22Rv1 (cell line): ENCODE data around the gene FAM83G.
"Not testable (repeated sequence)": the region's sequence is repeated elsewhere in the genome, so short reads cannot be mapped to it uniquely, and the experiment has no call there.

ENCODE experiments used
- CTCF ChIP-seq: fragments of 450-650 bp; IDR thresholded peaks from 2 replicates; pipeline ENCODE4 v1.5.1; 2017; ENCODE audit warnings: mild to moderate bottlenecking
- ZFX ChIP-seq: fragments of 450-650 bp; IDR thresholded peaks from 2 replicates; pipeline ENCODE4 v1.6.1; 2017; ENCODE audit warnings: antibody characterized with exemption, borderline replicate concordance

GRCh38 chr17:18956021-18956420, 48.5 kb downstream of the FAM83G start:
- TF ChIP-seq CTCF, ZFX: not testable (repeated sequence)
